Measurements from ENCODE around the gene PAPSS2.

- TF ChIP-seq EZH2phosphoT487 (IDR thresholded peaks at IDR 0.05; ENCODE audit: borderline replicate concordance) (no peak), CTCF (IDR thresholded peaks at IDR 0.05 in 2 of 3, conservative IDR thresholded peaks at IDR 0.05 in 1 of 3; ENCODE audit: borderline replicate concordance in 1 of 3, insufficient read depth in 1 of 3, low read depth in 2 of 3, low read length in 2 of 3) (no peak), MAX (IDR thresholded peaks at IDR 0.05) (no peak), POLR2A (IDR thresholded peaks at IDR 0.05; ENCODE audit: borderline replicate concordance, extremely low read depth, insufficient read depth, insufficient read length) (no peak), JUND (IDR thresholded peaks at IDR 0.05) (no peak), YY1 (IDR thresholded peaks at IDR 0.05; ENCODE audit: extremely low read depth, insufficient replicate concordance, low read depth, low read length) (no peak), EZH2 (IDR thresholded peaks at IDR 0.05) (no peak), CEBPB (IDR thresholded peaks at IDR 0.05; ENCODE audit: low read depth) (no peak), CBX3 (IDR thresholded peaks at IDR 0.05; ENCODE audit: low read depth) (no peak), SRF (IDR thresholded peaks at IDR 0.05; ENCODE audit: low read depth) (no peak)
- TF ChIP-seq, protein P1, sequence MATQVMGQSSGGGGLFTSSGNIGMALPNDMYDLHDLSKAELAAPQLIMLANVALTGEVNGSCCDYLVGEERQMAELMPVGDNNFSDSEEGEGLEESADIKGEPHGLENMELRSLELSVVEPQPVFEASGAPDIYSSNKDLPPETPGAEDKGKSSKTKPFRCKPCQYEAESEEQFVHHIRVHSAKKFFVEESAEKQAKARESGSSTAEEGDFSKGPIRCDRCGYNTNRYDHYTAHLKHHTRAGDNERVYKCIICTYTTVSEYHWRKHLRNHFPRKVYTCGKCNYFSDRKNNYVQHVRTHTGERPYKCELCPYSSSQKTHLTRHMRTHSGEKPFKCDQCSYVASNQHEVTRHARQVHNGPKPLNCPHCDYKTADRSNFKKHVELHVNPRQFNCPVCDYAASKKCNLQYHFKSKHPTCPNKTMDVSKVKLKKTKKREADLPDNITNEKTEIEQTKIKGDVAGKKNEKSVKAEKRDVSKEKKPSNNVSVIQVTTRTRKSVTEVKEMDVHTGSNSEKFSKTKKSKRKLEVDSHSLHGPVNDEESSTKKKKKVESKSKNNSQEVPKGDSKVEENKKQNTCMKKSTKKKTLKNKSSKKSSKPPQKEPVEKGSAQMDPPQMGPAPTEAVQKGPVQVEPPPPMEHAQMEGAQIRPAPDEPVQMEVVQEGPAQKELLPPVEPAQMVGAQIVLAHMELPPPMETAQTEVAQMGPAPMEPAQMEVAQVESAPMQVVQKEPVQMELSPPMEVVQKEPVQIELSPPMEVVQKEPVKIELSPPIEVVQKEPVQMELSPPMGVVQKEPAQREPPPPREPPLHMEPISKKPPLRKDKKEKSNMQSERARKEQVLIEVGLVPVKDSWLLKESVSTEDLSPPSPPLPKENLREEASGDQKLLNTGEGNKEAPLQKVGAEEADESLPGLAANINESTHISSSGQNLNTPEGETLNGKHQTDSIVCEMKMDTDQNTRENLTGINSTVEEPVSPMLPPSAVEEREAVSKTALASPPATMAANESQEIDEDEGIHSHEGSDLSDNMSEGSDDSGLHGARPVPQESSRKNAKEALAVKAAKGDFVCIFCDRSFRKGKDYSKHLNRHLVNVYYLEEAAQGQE (IDR thresholded peaks at IDR 0.05; ENCODE audit: low read depth), result no peak
Measured at GRCh38 chr10:87626422-87626892, 33.2 kb upstream of the PAPSS2 start.
